T-helper 2 cell (primary cell): ENCODE data around the gene STARD7.
"Not testable (repeated sequence)": the region's sequence is repeated elsewhere in the genome, so short reads cannot be mapped to it uniquely, and the experiment has no call there.

Source experiments
- DNase-seq, 5 experiments: peaks; one replicate each; pipeline versions ENCODE4 v3.0.0 to v3.0.0-alpha.2; 2012 to 2022

STARD7 gene

DNA sequence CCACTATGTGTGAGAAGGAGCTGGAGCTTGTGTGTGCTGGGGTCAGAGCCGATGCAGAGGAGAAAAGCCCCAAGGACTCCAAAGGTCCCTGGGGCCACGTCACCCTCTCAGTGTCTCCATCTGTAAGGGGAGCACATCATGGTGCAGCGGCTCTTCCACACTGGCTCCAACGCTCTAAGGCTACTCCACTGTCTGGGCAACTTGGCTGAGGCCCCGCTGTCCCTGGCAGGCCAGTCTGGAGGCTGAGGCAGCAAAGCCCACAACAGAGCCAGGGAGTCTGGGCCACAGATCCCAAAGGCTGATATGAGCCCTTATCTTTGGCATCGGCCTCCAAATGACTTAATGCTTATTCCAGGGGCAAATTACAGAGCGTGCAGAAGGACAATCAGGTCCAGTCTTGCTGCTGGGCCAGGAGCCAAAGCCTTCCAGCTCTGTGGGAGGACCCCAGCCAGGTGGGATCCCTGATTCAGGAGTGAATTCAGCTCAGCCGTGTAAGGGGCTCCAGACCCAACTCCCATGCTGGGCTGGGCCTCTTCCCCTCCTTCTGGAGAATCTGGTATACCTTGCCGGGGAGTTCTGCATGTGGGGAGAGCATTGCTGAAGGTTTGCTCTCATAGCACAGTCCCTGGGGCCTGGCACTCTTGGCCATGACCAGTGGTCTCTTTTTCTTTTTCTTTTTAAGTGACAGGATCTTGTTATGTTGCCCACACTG, 61.6 kb downstream of the STARD7 start:
- peak in 2 of 5 experiments; percentile 44 to 62 for DNase-seq

DNA sequence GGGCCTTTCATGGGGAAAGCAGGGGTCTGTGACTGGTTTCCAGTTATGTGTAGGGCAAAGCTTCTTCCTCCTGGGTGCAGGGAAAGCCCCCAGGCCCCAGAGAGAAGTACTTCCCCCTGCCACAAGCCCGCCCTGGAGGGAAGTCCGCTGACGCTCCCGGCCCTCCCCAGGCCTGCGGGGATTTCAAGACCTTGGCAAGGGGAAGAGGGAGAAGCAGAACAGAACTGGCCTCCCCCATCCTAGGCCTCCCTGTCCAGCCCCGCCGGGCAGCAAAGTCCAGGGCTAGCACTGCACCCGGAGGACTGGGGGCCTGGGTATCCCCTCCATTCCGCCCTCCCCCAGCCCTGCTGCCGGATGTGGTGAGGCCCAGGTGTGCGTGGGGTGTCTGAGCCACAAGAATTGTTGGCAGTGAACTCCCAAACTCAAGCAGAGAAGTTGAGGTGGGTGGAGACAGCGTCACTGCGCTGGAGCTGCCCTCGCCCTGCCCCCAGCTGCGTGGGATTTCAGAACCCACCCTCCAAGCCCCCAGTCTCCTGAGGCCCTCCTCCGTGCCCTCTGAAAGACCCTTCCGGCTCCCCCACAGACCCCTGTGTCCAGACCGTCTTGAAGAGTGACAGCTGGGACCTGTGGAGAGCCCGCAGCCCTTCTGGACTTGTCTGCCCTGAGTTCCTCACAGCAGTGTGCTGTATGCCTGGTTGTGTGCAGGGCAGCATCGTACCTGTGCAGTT, 62.3 kb downstream of the STARD7 start:
- peak; percentile 68 to 94 (median 85) for DNase-seq

DNA sequence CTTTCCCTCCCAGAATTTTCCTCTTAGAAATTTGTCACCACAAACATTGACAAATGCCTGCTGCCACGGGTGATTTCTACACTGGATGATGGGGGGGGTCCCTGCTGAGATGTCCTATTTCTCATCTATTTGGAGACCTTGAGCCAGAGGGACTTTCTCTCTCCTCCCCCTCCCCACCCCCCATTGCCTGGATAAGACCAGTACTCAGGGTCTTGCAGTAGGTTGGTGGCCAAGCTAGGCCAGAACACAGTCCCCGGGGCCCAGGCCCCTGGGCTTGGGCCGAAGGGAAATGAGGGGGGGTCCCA, 62.8 kb downstream of the STARD7 start:
- DNase-seq = no peak

DNA sequence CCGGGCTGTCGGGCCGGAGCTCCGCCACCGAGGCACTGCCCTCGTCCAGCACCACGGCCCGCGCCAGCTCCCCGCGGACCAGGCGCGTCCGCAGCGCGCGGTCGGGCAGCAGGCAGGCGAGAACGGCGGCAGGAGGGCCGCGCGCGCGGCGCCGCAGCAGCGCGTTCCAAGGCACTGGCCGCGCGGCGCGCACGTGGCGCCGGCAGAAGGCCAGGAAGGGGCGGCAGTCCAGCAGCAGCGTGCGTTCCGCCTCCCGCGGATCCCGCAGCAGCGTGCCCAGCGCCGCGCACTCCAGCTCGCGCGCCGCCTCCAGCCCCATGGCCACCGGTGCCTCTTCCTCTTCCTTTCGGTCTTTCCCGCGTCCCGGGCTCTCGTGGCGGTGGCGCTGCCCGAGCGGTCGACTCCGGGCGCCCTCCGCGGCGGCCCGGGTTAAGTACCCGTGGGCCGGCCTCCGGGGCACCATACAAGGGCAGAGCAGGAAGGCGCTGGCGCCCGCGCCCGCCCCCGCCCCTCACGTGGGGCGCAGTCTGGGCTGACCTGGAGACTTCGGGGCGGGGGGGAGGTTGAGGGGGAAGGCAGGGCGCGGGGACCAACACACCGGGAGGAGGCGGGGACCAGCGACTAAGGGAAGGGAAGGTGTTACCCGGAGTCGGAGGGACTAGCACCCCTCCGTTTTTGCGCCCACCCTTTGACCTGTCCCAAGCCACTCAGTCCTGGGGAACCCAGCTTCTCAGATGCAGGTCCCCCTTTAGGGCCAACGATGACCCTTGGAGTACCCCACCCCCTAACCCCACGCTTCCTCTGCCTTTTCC, 63.4 kb downstream of the STARD7 start, which contains the start of gene DUSP2:
DUSP2 (minus strand) TSS at position 405 of the 812 bp plus-strand sequence; CDS start at position 319, 86 bp downstream.
- DNase-seq = peak; percentile 72 to 94 (median 83)

DNA sequence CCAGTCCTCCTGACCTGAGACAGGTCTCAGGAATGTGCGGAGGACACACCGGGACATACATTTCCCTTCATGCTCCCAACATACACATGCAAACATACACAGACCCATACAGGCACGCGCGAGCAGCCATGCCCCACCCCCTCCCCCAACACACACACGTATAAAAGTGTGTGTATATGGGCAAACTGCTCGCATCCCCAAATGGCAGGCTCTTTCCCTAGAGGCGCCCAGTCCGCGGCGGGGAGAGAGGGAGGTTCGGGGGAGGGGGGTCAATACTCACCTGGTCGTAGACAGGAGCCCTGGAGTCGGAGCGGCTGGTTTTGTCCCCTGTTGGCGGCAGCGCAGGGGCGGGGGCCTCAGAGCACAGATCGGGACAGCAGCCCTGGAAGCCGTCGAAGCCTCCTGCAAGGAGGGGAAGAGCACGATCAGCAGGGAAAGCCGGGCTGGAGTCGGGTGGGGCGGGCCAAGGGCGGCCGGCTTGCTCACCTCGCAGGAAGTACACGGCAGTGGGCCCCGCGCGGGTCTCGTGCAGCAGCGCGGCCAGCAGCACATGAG, 64.1 kb downstream of the STARD7 start:
- DNase-seq = peak in 2 of 5 experiments; percentile 40 to 54

DNA sequence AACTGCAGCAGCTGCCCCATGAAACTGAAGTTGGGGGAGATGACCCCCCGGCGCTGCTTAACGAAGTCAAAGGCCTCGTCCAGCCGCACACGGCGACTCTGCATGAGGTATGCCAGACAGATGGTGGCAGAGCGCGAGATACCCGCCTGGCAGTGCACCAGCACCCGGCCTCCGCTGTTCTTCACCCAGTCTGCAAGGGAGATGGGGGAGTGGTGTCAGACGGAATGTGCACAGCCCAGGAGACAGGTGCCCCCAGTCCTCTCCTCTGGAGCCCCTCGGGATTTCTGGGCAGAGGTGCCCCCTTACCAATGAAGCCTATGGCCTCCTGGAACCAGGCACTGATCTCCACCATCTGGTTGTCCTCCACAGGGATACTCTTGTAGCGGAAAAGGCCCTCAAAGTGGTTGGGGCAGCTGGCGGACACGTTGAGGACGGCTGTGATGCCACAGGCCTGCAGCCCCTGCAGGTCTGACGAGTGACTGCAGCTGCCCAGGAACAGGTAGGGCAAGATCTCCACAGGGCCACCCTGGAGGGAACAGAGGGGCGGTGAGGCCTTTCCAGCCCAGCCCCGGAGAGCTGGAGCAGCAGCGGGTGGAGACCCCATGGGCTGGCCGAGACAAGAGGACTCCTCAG, 64.7 kb downstream of the STARD7 start:
- DNase-seq = peak in 3 of 5 experiments; percentile 16 to 64 (median 28)

DNA sequence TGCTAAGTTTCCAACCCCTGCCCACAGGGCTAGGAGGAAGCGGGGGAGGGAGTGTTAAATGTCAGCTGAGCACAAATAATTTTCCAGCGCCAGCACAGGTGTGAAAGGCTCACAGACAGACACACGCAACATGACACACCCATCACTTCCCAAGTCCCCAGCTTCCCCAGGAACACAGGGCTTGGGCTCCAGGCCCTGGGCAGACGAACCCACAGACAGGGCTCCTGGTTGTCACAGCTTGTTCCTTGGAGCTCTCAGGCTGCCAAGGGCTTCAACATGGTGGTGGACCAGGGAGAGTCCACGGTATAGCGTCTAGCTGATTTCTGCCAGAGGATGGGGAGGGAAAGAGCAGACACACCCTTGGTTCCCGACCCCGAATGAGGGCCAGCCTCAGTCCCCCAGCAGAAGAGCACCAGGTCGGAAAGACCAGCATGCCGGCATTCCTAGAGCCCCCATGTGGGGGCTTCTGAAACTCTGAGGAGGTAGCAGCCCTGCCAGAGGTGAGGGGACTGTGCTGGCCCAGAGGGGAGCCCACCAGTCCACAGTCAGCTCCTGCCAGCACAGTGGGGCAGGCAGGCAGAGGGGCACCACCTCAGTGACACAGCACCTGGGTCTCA, 65.3 kb downstream of the STARD7 start:
- peak in 1 of 5 experiments; percentile 8 for DNase-seq

DNA sequence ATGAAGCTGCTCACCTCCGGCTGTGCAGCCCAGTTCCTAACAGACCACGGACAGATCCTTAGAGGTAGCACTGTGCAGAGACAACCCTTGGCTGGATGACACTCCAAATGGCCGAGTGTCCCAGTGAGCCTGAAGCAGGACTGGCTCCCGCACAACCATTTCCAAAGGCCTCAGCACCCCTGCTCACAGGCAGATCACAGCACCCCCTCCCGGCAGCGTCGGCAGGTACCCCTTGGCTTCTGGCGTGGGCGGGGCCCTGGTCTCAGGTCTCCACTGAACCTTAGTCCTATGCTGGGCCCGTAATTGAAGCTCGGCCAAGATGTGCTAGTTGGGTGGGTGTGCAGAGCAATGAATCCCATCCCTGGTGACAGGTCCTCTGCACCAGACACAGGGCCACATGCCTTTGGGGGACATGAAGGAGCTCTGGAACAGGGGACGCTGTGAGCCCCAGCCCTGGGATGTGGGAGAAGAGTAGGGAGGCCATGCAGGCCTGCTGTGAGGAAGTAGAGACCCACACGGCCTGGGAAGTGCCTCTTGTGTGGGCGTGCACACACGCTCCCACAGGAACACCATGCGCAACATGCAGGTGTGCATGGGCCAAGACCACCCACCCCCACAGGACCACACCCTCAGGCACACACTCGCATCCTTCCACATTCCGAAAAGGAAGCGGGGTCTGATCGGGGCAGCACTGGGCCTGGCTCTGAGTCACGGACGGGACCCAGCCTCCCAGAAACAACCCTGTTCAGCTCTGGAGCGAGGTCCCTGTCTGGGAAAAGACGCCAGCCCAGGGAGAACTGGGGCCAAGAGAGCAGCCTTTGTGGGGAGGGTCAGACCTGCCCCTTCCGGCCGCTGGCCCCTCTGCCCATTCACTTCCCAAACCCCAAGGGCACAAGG, 66.2 kb downstream of the STARD7 start:
- peak; percentile 53 to 71 (median 67) for DNase-seq

DNA sequence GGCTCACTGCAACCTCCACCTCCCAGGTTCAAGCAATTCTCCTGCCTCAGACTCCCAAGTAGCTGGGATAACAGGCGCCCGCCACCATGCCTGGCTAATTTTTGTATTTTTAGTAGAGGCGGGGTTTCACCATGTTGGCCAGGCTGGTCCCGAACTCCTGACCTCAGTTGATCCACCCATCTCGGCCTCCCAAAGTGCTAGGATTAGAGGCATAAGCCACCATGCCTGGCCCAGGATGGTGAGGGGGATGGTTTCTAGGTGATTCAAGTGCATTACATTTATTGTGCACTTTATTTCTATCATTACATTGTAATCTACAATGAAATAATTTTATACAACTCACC, 67.0 kb downstream of the STARD7 start:
- DNase-seq = not testable (repeated sequence)

DNA sequence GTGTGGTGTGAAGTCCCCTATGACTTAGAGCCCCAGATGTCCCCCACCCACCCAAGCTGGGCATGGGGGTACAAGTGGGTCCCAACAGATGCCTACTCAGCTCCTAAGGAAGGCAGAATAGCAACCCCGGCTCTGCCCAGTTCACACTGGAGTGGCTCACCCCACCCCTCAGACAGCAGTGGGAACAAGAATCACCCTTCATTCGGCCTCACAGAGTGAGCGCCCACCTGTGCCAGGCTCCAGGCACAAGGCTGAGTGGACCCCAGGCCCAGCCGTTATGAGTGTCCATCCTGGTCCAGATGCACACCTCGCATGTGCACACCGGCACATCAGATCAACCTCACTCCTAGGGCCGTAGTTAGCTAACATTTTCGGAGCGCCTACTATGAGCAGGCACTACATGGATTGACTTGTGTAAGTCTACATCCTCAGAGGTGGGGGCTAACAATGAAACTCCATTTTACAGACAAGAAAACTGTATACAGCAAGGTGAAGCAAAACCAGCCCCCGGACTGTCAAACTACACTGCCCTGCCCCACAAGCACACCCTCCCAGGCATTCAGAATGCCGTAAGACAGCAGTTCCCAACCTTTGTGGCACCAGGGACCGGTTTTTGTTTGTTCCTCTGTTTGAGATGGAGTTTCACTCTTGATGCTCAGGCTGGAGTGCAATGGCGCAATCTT, 67.5 kb downstream of the STARD7 start:
- no peak for DNase-seq

DNA sequence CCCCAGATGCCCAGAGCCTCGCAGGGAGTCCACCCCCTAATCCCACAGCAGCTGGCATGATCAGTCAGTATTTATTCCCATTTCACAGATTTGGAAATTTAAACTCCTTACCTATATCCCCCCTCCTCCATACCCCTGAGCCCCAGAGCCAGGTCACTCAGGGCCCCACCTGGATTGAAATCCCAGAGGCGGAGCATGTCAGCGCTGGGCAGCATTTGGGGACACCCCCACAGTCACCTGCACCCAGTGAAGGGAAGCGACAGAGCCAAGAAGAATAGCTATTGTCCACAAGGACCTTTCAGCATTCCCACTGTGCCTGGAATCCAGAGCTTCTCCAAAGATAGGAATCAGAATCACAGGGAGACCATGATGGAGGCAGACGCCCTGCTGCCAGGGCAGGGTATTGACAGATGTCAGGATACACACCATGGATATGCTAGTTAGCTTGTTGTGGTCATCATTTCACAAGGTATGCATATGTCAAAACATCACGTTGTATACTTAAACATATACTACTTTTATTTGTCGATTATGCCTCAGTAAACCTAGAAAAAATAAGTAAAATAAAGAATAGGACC, 69.4 kb downstream of the STARD7 start:
- DNase-seq = no peak

DNA sequence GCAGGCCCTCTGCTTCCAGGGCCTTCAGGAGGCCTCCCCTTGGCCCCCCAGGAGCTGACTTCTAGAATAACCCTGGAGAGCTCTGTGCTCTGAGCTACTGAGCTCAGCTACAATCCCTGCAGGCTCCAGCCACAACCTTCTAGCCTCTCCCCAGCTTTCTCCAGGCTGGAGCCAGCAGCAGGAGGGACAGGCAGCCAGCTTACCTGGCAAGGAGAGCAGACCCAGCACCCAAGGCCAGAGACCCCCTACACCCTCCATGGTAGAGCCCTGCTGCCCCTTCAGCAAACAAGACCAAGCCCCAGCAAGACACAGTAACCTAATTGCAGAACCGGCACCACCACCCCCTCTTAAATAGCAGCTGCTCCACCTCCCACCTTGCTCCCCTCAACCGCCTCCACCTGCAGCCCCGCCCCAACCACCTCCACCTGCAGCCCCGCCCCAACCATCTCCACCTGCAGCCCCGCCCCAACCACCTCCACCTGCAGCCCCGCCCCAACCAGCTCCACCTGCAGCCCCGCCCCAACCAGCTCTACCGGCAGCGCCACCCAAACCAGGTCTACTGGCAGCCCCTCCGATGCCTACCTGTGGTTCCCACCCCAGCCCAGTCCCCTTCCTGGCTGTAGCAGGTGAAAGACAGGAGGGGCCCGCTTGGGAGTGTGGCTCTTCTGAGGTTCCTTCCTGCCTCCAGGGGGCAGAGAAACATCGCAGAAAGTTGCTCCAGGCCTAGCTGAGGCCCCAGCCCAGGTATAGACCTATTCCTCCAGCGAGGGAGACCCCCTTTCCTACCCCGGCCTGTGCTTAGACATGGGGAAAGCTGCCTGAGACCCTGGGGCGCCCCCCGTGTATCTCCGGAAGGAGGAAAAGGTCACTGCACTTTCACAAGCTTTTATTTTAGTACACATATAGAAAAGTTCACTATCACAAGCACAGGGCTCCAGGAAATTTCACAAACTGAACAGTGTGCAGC, 70.2 kb downstream of the STARD7 start, which contains the start of gene ASTL:
ASTL (minus strand) TSS at position 324 of the 967 bp plus-strand sequence; CDS start at position 258, 66 bp downstream.
- DNase-seq = peak in 4 of 5 experiments; percentile 39 to 67 (median 62)

DNA sequence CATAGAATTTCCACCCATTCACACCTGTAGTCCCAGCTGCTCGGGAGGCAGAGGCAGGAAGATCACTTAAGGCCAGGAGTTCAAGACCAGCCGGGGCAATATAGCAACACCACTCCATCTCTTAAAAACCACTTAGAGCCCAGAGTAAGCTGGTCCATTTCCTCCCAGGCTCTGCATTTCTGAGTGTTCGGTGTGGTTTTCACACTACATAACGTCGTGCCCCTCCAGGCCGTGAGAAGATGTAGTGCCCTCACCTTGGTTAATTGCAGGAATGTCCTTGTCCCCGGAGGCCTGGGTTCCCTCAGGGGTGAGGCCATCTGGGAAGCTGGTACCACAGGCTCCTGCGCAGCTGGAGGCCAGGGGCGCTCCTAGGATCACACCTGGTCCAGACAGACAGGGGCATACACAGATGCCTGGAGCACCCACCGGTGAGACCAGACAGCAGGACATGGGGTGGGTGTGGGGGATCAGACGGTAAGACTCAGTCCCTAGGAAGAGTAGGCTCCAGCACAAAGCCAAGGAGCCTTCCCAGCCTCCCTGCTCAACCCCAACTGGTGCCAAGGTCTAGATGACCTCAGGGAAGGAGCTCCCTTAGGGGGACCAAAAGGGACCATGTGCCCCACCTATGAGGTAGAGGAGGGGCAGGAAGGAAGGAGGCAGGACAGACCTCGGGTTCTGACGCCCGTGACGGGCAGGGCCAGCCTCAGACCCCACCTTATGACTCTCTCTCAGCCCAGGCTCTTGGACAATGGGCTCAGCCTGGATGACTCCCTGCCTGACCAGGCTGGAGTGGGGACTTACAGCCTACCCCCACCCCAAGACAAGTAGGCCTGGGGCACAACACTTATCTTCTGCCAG, 71.1 kb downstream of the STARD7 start:
- no peak for DNase-seq

DNA sequence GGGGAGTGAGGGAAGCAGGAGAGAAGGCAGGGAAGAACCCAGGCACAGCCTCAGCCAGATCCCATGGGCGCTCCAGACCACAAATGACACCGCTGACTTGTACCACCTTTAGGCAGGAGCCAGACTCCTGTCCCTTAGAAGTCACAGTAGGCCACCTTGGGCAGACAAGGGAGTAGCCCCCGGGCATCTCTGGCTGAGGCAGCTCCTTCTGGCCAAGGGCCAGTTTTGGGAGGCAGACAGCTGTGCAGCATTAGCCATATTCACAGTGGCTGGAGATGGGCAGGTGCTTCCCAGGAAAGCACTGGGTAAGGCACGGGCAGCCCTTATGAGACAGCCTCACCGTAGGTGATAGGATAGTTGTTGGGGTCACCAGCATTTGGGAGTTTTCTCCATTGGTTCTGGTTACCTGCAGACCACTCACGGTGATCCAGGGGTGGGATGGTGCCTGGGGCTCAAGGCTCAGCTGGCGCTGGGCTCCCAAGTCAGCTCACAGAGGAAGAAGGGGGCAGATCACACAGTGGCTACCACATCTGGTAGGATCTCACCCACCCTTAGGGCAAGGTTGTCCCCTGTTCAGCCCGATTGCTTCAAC, 72.4 kb downstream of the STARD7 start:
- DNase-seq = no peak

DNA sequence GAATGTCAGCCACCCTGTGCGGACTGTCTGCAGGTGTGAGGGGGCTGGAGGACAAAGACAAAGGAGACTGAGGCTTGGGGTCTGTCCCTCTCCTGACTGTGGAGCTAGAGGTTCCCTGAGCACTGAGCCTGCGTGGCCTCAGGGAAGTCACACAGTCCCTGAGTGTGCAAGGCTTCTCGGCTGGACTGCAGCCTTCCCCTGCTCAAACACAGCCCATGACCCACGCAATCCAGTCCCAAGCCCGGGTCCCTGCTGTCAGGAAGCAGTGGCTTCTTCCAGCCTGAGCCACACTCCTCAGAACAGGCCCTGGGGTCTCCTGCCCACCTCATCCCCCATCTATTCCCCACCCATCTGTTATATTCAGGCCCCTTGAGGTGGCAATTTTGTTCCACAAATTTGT, 73.0 kb downstream of the STARD7 start:
- no peak for DNase-seq

DNA sequence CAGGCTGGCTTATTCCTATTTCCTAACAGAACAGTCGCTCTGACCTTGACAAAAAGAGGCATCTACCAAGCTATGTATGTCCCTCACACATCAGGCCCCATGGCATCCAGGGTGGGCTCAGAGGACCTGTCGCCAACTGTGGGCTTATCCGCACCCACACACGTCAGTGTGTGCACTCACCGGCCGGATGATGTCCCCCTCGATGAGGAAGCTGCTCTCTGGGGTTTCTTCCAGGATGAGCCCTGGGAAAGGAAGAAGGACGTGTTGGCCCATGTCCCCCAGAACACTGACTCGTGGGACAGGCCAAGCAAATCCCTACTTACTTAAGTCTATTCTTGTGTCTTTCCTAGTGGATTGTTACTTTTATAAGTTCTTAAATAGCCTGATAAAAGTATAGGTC, 73.5 kb downstream of the STARD7 start:
- DNase-seq = no peak
